Measurements from ENCODE around the gene GLRA3. TPM values are rescaled to one million over a fixed set of nuclear protein-coding genes. Genes with fewer than 3 reads are reported as not detected.
"Not testable (repeated sequence)": the region's sequence is repeated elsewhere in the genome, so short reads cannot be mapped to it uniquely, and the experiment has no call there.

The GLRA3 gene
- polyA plus RNA-seq, 1 donor (not counting 4 experiments of a cell fraction or from before 2014, with no cell fraction given) = not detected

DNA sequence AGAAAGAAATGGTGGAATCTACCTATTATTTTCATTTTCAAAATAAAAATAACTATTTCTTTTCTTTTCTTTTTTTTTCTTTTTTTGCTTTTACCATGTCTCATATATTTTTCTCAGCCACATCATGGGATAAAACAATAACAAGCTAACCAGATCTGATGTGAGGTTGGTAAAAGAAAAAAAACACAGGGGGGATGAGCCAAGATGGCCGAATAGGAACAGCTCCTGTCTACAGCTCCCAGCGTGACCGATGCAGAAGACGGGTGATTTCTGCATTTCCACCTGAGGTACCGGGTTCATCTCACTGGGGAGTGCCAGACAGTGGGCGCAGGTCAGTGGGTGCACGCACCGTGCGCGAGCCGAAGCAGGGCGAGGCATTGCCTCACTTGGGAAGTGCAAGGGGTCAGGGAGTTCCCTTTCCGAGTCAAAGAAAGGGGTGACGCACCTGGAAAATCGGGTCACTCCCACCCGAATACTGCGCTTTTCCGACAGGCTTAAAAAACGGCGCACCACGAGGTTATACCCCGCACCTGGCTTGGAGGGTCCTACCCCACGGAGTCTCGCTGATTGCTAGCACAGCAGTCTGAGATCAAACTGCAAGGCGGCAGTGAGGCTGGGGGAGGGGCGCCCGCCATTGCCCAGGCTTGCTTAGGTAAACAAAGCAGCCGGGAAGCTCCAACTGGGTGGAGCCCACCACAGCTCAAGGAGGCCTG is 50.6 kb downstream of the GLRA3 start:
- H3K36me3 ChIP-seq (ENCODE audit: control insufficient read depth in 2 of 2, extremely low read depth in 1 of 2, insufficient read depth in 2 of 2, low read length in 2 of 2); H3K4me2 ChIP-seq (ENCODE audit: control insufficient read depth, extremely low read depth, insufficient read depth, low read depth, low read length); H3K27ac ChIP-seq (ENCODE audit: control insufficient read depth, insufficient read depth, low read length); H4K20me1 ChIP-seq (ENCODE audit: control insufficient read depth, extremely low read depth, insufficient read depth, low read length); H3K27me3 ChIP-seq (ENCODE audit: control insufficient read depth, extremely low read depth, insufficient read depth, low read length); H2AFZ ChIP-seq (ENCODE audit: control insufficient read depth, low read length); H3K4me1 ChIP-seq (ENCODE audit: control insufficient read depth, extremely low read depth, insufficient read depth, low read length); H3K4me3 ChIP-seq (ENCODE audit: control insufficient read depth in 2 of 3, extremely low read depth in 1 of 3, insufficient read depth in 2 of 3, low read depth in 1 of 3, low read length in 3 of 3); H3K9me1 ChIP-seq (ENCODE audit: control insufficient read depth, extremely low read depth, insufficient read depth, low read length); DNase-seq (ENCODE audit: low read depth, low spot score); H3K9me3 ChIP-seq (ENCODE audit: control insufficient read depth, low read depth, low read length); FAIRE-seq; H3K79me2 ChIP-seq (ENCODE audit: control insufficient read depth, insufficient read depth, low read length); dilution Hi-C loops (cut with MboI; ENCODE audit: extremely low pct_ligation_motif_present, low sequenced_read_pairs); H3K9ac ChIP-seq (ENCODE audit: control insufficient read depth, extremely low read depth, insufficient read depth, low read length): not testable (repeated sequence)

DNA sequence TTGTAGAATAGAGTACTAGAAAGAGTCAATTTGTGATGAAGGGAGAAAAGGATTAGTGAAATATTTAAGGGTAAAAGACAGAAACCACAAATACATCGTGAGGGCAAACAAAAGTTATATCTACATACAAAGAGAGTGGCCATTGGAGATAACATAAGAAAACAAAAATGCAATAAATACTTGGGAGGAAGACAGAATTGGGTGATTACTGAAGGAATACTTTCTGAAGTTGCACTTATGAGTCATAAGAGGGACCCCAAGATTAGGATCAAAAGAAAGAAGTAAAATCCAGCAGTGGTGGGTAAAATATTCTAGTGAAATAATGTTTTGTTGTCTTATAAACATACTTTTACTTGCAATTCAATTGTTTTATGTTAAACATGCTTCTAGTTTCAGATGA is 53.7 kb downstream of the GLRA3 start:
- DNase-seq (ENCODE audit: low read depth, low spot score) (no peak), FAIRE-seq (no peak)
- Histone ChIP-seq H3K9me1 (ENCODE audit: control insufficient read depth, extremely low read depth, insufficient read depth, low read length) (no peaks in the 10 kb centered on the region), H3K36me3 (ENCODE audit: control insufficient read depth in 2 of 2, extremely low read depth in 1 of 2, insufficient read depth in 2 of 2, low read length in 2 of 2) (no peaks in the 10 kb centered on the region), H4K20me1 (ENCODE audit: control insufficient read depth, extremely low read depth, insufficient read depth, low read length) (no peaks in the 10 kb centered on the region), H3K4me2 (ENCODE audit: control insufficient read depth, extremely low read depth, insufficient read depth, low read depth, low read length) (no peak overlapping the region), H3K79me2 (ENCODE audit: control insufficient read depth, insufficient read depth, low read length) (no peaks in the 10 kb centered on the region), H3K4me1 (ENCODE audit: control insufficient read depth, extremely low read depth, insufficient read depth, low read length) (no peaks in the 10 kb centered on the region), H3K27me3 (ENCODE audit: control insufficient read depth, extremely low read depth, insufficient read depth, low read length) (no peaks in the 10 kb centered on the region), H3K9me3 (ENCODE audit: control insufficient read depth, low read depth, low read length) (no peaks in the 10 kb centered on the region), H3K27ac (ENCODE audit: control insufficient read depth, insufficient read depth, low read length) (no peak overlapping the region), H2AFZ (ENCODE audit: control insufficient read depth, low read length) (no peak overlapping the region), H3K9ac (ENCODE audit: control insufficient read depth, extremely low read depth, insufficient read depth, low read length) (no peak overlapping the region), H3K4me3 (ENCODE audit: control insufficient read depth in 2 of 3, extremely low read depth in 1 of 3, insufficient read depth in 2 of 3, low read depth in 1 of 3, low read length in 3 of 3) (no peak overlapping the region)
- no peak for TF ChIP-seq EZH2 (IDR thresholded peaks at IDR 0.05; ENCODE audit: low read length)
- TF ChIP-seq, protein P1, sequence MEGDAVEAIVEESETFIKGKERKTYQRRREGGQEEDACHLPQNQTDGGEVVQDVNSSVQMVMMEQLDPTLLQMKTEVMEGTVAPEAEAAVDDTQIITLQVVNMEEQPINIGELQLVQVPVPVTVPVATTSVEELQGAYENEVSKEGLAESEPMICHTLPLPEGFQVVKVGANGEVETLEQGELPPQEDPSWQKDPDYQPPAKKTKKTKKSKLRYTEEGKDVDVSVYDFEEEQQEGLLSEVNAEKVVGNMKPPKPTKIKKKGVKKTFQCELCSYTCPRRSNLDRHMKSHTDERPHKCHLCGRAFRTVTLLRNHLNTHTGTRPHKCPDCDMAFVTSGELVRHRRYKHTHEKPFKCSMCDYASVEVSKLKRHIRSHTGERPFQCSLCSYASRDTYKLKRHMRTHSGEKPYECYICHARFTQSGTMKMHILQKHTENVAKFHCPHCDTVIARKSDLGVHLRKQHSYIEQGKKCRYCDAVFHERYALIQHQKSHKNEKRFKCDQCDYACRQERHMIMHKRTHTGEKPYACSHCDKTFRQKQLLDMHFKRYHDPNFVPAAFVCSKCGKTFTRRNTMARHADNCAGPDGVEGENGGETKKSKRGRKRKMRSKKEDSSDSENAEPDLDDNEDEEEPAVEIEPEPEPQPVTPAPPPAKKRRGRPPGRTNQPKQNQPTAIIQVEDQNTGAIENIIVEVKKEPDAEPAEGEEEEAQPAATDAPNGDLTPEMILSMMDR (optimal IDR thresholded peaks at IDR 0.05 in 1 of 3, IDR thresholded peaks at IDR 0.05 in 1 of 3, conservative IDR thresholded peaks at IDR 0.05 in 1 of 3; ENCODE audit: extremely low read depth in 1 of 3, insufficient read depth in 2 of 3, low read length in 3 of 3) = no peak
- dilution Hi-C loops (cut with MboI; ENCODE audit: extremely low pct_ligation_motif_present, low sequenced_read_pairs) = no loop called here
